A549 (cell line): ENCODE data around the gene AP3B1. TPM values are rescaled to one million over a fixed set of nuclear protein-coding genes. Genes with fewer than 3 reads are reported as not detected.

Experiments
- ATAC-seq, 2 experiments: fragments of 200-7000 bp in 1 of 2; fragments of >200 bp in 1 of 2; cut with Nextera tagmentation in 1 of 2; cut with Tn5 transposase in 1 of 2; 3 replicates each; pipeline versions ENCODE4 v1.8.0 to v1.9.1; 2018 to 2020; ENCODE audit warnings: mild to moderate bottlenecking in 1 of 2, moderate library complexity in 1 of 2
- CTCF ChIA-PET: fragments of 300-600 bp; sonication (Branson Sonifier 250); formaldehyde crosslinking; extraction: SDS; loops from one replicate; lab custom pipeline; 2021; ENCODE audit warnings: antibody characterized with exemption, inconsistent platforms; lab: Yijun Ruan, JAX
- POLR2A ChIA-PET: fragments of 350-600 bp; formaldehyde crosslinking; extraction: SDS; loops from one replicate; lab custom pipeline; 2021; ENCODE audit warnings: antibody characterized with exemption, inconsistent platforms; lab: Yijun Ruan, JAX
- DNase-seq, 2 experiments: peaks; one replicate each; pipeline versions ENCODE4 v3.0.0 to v3.0.0-alpha.2; 2011 to 2016; ENCODE audit warnings: low read depth in 1 of 2, low spot score in 1 of 2
- FAIRE-seq: peaks from 2 replicates; lab custom pipeline; 2011; peaks lifted over from hg19 to GRCh38; lab: Jason Lieb, UNC
- H3K27ac ChIP-seq, 2 experiments: fragments of >200 bp; sonication (Bioruptor Twin); formaldehyde crosslinking; 3 replicates each; pipeline ENCODE4 v1.5.1; 2016 to 2017
- H3K4me1 ChIP-seq: fragments of >200 bp; sonication (Bioruptor Twin); formaldehyde crosslinking; 3 replicates; pipeline ENCODE4 v1.6.1; 2016
- H3K4me2 ChIP-seq: fragments of >200 bp; sonication (Bioruptor Twin); formaldehyde crosslinking; 3 replicates; pipeline ENCODE4 v1.6.1; 2016
- H3K4me3 ChIP-seq: fragments of >200 bp; sonication (Bioruptor Twin); formaldehyde crosslinking; 3 replicates; pipeline ENCODE4 v1.5.1; 2016
- H3K9me3 ChIP-seq: fragments of >200 bp; sonication (Bioruptor Twin); formaldehyde crosslinking; 3 replicates; pipeline ENCODE4 v1.6.1; 2016
- CEBPB ChIP-seq, 2 experiments: fragments of >200 bp in 1 of 2; sonication (Bioruptor Twin) in 1 of 2; formaldehyde crosslinking in 1 of 2; IDR thresholded peaks; 2 replicates each; pipeline ENCODE4 v1.6.1; 2012 to 2016
- CHD2 ChIP-seq: fragments of 150-350 bp; IDR thresholded peaks from 2 replicates; pipeline ENCODE4 v1.6.1; 2014; ENCODE audit warnings: low read length; ENCODE audit not compliant: partially characterized antibody
- CHD4 ChIP-seq: fragments of 200-600 bp; sonication (generic); IDR thresholded peaks from 2 replicates; pipeline ENCODE4 v1.6.1; 2016; ENCODE audit warnings: antibody characterized with exemption, mild to moderate bottlenecking, borderline replicate concordance
- EHF ChIP-seq: fragments of 250-450 bp; sonication (Bioruptor Pico); IDR thresholded peaks from 2 replicates; pipeline ENCODE4 v1.5.0; 2020; ENCODE audit warnings: mild to moderate bottlenecking
- EHMT2 ChIP-seq: fragments of 200-600 bp; sonication (generic); IDR thresholded peaks from 2 replicates; pipeline ENCODE4 v1.6.1; 2016; ENCODE audit warnings: antibody characterized with exemption, low read depth, mild to moderate bottlenecking, moderate library complexity
- KDM5A ChIP-seq: fragments of 200-600 bp; sonication (generic); IDR thresholded peaks from 2 replicates; pipeline ENCODE4 v1.6.1; 2016; ENCODE audit warnings: antibody characterized with exemption, mild to moderate bottlenecking
- MAFK ChIP-seq: fragments of 450-650 bp; IDR thresholded peaks from 2 replicates; pipeline ENCODE4 v1.6.1; 2014; ENCODE audit not compliant: partially characterized antibody
- MYC ChIP-seq: IDR thresholded peaks from 2 replicates; pipeline ENCODE4 v1.6.1; 2012; ENCODE audit warnings: mild to moderate bottlenecking, inconsistent platforms, low read length, improper control_type of control experiment, borderline replicate concordance
- TFCP2L1 ChIP-seq: fragments of 250-450 bp; sonication (Bioruptor Pico); IDR thresholded peaks from 2 replicates; pipeline ENCODE4 v1.5.0; 2021; ENCODE audit warnings: mild to moderate bottlenecking
- TP53 ChIP-seq: fragments of 250-450 bp; sonication (Bioruptor Pico); IDR thresholded peaks from 2 replicates; pipeline ENCODE4 v1.5.0; 2021; ENCODE audit warnings: mild to moderate bottlenecking, moderate library complexity
- ZSCAN20 ChIP-seq: fragments of 250-450 bp; sonication (Bioruptor Pico); IDR thresholded peaks from 2 replicates; pipeline ENCODE4 v1.8.0; 2022; ENCODE audit warnings: mild to moderate bottlenecking, moderate library complexity
- WGBS: methylation state at CpG from one replicate; pipeline ENCODE4 v1.1.6; 2017; ENCODE audit errors: missing lambda C conversion rate; 5-methylcytosine and 5-hydroxymethylcytosine counted together
- polyA plus RNA-seq, 4 experiments: library from polyadenylated mRNA; depleted of rRNA in 3 of 4; stranded (reverse); fragments of >200 nt; fragmentation: RNase III in 1 of 4; extraction: RNeasy Plus Mini Kit Qiagen cat#74134 plus additional on column Dnase treatment in 1 of 4; gene quantifications; 2 replicates in 3 of 4; 3 replicates in 1 of 4; pipeline ENCODE4 v1.2.3, GENCODE V29; 2011 to 2017
- TF ChIP-seq, protein P1 (sequence below): fragments of >200 bp; sonication (Bioruptor Twin); formaldehyde crosslinking; IDR thresholded peaks from 2 replicates; pipeline ENCODE4 v1.6.1; 2016
- TF ChIP-seq, protein P2 (sequence below): fragments of 200-600 bp; sonication (generic); IDR thresholded peaks from 2 replicates; pipeline ENCODE4 v1.6.1; 2016; ENCODE audit warnings: antibody characterized with exemption, mild to moderate bottlenecking, moderate library complexity

The AP3B1 gene
- polyA plus RNA-seq, 2 of the 4 experiments (the other 2 are of a cell fraction): 52.4 to 70.5 TPM

DNA sequence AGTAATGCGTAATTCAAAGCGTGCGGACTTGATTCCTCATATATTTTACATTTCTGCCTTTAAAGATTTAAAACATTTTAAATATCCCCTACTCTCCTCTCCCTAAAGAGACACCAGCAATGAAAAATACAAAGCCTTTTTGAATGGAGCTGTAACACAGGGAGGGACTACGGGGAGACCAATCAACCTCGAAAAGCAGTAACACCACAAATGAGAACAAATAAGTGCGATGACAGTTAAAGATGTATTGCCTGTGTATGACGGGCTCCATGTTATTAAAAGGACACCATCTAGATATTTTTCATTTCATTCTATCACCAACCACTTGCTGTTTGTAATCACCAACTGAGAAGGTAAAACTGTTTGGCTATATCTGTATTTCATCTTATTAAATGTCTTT lies 288.0 kb downstream of the AP3B1 start:
- ChIA-PET POLR2A (no interaction called here), CTCF (interaction anchor here (0.6 to 1.2 kb wide), 5 partner anchors 18 to 446 kb away, joined by 3 to 4 read pairs (median 3); no protein-coding TSS in a partner anchor)
- Histone ChIP-seq H3K9me3 (no peaks in the 10 kb centered on the region), H3K4me1 (0 out of 3 replicates have a peak, but pooled peaks cover 2% of the 10 kb centered on the region), H3K4me3 (no peak overlapping the region), H3K4me2 (no peak overlapping the region), H3K27ac (no peak overlapping the region)
- TF ChIP-seq ZSCAN20 (CRISPR knock-in tag): no peak
- peak; percentile 78 for FAIRE-seq
- WGBS: 93% methylated on average over 7 of the region's 7 CpGs
- ATAC-seq: no peak
- no peak for DNase-seq

DNA sequence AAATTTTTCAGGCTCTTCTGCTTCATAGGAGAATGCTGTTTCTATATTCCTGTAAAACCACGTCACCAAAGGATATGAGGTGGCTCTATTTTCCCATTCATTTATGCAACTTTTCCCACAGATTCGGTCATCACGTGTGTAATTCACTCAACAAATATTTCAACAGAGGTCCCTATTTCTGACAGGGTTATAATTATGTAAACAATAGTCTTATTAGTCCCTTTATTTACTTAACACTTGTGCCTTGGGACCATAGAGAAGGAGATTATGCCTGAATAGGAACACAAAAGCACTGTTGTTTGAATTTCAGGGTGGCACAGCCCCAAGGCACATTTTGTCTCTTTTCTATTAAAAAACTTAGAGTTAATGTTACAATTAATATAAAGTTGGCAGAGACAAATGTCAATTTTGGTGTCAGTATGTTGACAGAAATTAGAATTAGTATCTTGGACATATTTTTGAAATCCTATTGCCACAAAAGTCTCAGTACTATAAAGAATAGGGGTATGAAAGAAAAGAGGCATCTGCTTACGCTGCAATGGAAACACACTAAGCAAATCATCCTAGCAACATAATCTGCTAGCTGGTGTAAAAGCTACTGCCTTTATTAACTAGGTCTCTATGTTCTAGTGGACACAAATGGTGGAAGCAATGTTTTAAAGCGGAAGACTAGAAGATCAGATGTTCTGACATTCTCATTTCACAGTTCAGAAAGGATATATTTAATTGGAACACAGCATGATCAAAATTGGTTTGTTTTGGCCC lies 289.3 kb downstream of the AP3B1 start:
- Histone ChIP-seq H3K9me3 (no peaks in the 10 kb centered on the region), H3K4me1 (0 out of 3 replicates have a peak, but pooled peaks cover 1% of the 10 kb centered on the region)
- ATAC-seq: no peak
- no peak for TF ChIP-seq CHD4
- TF ChIP-seq, all 56 proteins: peak for 0
- ChIA-PET CTCF (interaction anchor here (1.0 kb wide), 1 partner anchor 9 kb away, joined by 3 read pairs; no protein-coding TSS in a partner anchor), POLR2A (no interaction called here)
- DNase-seq (no peak), FAIRE-seq (no peak)
- Histone ChIP-seq H3K4me2 (no peak overlapping the region), H3K4me3 (no peak overlapping the region), H3K27ac (no peak overlapping the region)
- 81% methylated on average over 5 of the region's 5 CpGs for WGBS

DNA sequence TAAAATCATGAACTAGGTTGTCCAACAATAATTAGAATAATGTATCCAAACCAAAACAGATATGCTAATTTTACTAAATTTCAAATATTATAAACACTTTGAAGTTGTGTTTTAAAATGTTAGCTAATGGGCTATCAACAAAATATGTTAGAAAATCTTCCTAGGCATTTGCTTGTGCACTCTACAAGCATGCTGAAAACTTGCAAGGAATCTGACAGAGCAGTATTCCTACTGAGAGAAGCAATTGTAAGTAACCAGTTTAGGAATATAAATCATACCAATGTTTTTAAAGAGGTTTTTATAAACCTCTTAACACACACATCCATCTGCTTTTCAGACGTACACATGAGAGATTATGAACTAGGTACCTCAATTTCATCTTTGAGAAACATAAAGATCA lies 289.9 kb downstream of the AP3B1 start:
- no peak for TF ChIP-seq CHD2
- no peak for TF ChIP-seq CEBPB (IDR thresholded peaks at IDR 0.05)
- no peak for TF ChIP-seq MAFK
- TF ChIP-seq, protein P1, sequence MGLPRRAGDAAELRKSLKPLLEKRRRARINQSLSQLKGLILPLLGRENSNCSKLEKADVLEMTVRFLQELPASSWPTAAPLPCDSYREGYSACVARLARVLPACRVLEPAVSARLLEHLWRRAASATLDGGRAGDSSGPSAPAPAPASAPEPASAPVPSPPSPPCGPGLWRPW: no peak
- TF ChIP-seq TFCP2L1: no peak
- no peak for TF ChIP-seq EHF (CRISPR knock-in tag)
- no peak for TF ChIP-seq KDM5A
- no peak for TF ChIP-seq TP53 (CRISPR knock-in tag)
- TF ChIP-seq, protein P2, sequence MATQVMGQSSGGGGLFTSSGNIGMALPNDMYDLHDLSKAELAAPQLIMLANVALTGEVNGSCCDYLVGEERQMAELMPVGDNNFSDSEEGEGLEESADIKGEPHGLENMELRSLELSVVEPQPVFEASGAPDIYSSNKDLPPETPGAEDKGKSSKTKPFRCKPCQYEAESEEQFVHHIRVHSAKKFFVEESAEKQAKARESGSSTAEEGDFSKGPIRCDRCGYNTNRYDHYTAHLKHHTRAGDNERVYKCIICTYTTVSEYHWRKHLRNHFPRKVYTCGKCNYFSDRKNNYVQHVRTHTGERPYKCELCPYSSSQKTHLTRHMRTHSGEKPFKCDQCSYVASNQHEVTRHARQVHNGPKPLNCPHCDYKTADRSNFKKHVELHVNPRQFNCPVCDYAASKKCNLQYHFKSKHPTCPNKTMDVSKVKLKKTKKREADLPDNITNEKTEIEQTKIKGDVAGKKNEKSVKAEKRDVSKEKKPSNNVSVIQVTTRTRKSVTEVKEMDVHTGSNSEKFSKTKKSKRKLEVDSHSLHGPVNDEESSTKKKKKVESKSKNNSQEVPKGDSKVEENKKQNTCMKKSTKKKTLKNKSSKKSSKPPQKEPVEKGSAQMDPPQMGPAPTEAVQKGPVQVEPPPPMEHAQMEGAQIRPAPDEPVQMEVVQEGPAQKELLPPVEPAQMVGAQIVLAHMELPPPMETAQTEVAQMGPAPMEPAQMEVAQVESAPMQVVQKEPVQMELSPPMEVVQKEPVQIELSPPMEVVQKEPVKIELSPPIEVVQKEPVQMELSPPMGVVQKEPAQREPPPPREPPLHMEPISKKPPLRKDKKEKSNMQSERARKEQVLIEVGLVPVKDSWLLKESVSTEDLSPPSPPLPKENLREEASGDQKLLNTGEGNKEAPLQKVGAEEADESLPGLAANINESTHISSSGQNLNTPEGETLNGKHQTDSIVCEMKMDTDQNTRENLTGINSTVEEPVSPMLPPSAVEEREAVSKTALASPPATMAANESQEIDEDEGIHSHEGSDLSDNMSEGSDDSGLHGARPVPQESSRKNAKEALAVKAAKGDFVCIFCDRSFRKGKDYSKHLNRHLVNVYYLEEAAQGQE: no peak
- no peak for TF ChIP-seq ZSCAN20 (CRISPR knock-in tag)
- TF ChIP-seq MYC: no peak
- DNase-seq (no peak), FAIRE-seq (no peak), ATAC-seq (no peak)
- H3K9me3 ChIP-seq: no peaks in the 10 kb centered on the region
- ChIA-PET CTCF (no interaction called here), POLR2A (no interaction called here)
- H3K4me2 ChIP-seq: no peak overlapping the region
- no peak overlapping the region for H3K27ac ChIP-seq
- WGBS: 98% methylated on average over 1 of the region's 1 CpG
- H3K4me3 ChIP-seq: no peak overlapping the region
- H3K4me1 ChIP-seq: no peaks in the 10 kb centered on the region

DNA sequence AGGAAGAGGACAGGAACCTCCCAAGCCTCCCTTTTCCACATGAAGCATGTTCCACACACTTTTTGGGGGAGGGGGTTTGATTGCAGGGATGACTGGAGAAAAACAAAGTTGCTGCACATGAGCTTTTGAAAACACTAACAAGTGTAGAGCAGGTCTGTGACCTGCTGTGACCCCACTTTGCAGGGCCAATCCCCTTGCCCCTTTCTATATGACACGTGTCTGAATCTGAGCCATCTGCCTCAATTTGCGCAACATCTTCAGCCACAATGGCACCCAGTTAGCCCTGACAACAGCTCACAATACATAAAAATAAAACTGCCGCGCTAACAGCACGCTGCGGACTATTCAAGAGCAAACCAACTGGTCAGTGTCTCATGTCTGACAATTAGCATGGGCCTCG lies 290.6 kb downstream of the AP3B1 start:
- H3K4me1 ChIP-seq: no peaks in the 10 kb centered on the region
- H3K4me2 ChIP-seq: no peak overlapping the region
- POLR2A ChIA-PET: no interaction called here
- no peak overlapping the region for H3K27ac ChIP-seq
- CTCF ChIA-PET: interaction anchor here (0.6 to 1.1 kb wide), 4 partner anchors 12 to 443 kb away, joined by 3 to 8 read pairs (median 3); no protein-coding TSS in a partner anchor
- ATAC-seq (no peak), DNase-seq (no peak), FAIRE-seq (no peak)
- TF ChIP-seq CEBPB (IDR thresholded peaks at IDR 0.05): peak in 1 of 2 experiments; percentile 25; a peak in 1 of 4 replicates
- no peak for TF ChIP-seq EHMT2
- 95% methylated on average over 7 of the region's 7 CpGs for WGBS
- H3K9me3 ChIP-seq: no peaks in the 10 kb centered on the region
- no peak overlapping the region for H3K4me3 ChIP-seq
